Sigmoid colon (tissue), 4 donors: ENCODE measurements around the gene PSMA1.

Experiments used
- POLR2A ChIP-seq, 2 donors: fragments of 450-650 bp; IDR thresholded peaks; one replicate each; pipeline ENCODE4 v1.6.1; 2016; ENCODE audit warnings: antibody characterized with exemption in 2 of 2, mild to moderate bottlenecking in 2 of 2, moderate library complexity in 2 of 2
- POLR2AphosphoS5 ChIP-seq, 4 donors: sonication (generic); formaldehyde crosslinking; IDR thresholded peaks; one replicate each; pipeline ENCODE4 v1.6.1; 2017; ENCODE audit warnings: antibody characterized with exemption in 4 of 4
- TF ChIP-seq, protein P1 (sequence below), 4 experiments: fragments of 450-650 bp in 3 of 4; fragments of 200-600 bp in 1 of 4; IDR thresholded peaks; one replicate each; pipeline ENCODE4 v1.5.1; 2016 to 2019; ENCODE audit warnings: antibody characterized with exemption in 4 of 4, mild to moderate bottlenecking in 3 of 4, moderate library complexity in 2 of 4

DNA sequence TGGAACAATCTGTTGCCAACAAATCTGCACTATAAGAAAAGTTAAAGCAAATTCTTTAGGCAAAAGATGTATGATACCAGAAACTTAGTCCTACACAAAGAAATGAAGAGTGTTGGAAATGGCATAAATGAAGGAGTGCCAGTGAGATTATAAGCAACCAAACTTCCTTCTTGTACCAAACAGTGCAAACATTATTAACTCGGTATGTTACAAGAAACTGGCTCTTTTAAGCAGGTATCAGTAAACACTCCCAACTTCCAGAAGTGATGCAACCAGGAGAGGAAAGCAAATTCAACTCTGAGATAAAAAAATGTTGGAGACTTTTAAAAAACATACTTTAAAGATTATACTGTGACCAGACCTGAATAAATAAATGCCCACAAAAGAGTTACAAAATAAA, 49.1 kb downstream of the PSMA1 start:
- TF ChIP-seq, protein P1, sequence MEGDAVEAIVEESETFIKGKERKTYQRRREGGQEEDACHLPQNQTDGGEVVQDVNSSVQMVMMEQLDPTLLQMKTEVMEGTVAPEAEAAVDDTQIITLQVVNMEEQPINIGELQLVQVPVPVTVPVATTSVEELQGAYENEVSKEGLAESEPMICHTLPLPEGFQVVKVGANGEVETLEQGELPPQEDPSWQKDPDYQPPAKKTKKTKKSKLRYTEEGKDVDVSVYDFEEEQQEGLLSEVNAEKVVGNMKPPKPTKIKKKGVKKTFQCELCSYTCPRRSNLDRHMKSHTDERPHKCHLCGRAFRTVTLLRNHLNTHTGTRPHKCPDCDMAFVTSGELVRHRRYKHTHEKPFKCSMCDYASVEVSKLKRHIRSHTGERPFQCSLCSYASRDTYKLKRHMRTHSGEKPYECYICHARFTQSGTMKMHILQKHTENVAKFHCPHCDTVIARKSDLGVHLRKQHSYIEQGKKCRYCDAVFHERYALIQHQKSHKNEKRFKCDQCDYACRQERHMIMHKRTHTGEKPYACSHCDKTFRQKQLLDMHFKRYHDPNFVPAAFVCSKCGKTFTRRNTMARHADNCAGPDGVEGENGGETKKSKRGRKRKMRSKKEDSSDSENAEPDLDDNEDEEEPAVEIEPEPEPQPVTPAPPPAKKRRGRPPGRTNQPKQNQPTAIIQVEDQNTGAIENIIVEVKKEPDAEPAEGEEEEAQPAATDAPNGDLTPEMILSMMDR (IDR thresholded peaks at IDR 0.05), result no peak
- TF ChIP-seq POLR2A (IDR thresholded peaks at IDR 0.05), result no peak
- TF ChIP-seq POLR2AphosphoS5 (IDR thresholded peaks at IDR 0.05), result no peak
